SU-DHL-6 (cell line): ENCODE results near the gene AADACL4.
"Not testable (repeated sequence)": the region's sequence is repeated elsewhere in the genome, so short reads cannot be mapped to it uniquely, and the experiment has no call there.

Experiments
- H2AFZ ChIP-seq: fragments of 200-600 bp; sonication (generic); 2 replicates; pipeline ENCODE4 v1.6.1; 2014; ENCODE audit warnings: low read depth, mild to moderate bottlenecking, moderate library complexity, mixed read lengths, antibody characterized with exemption, low read length; ENCODE audit not compliant: severe bottlenecking
- H3F3A ChIP-seq: fragments of 200-600 bp; shearing (Covaris generic); 2 replicates; pipeline ENCODE4 v1.6.0; 2016; ENCODE audit warnings: antibody characterized with exemption, mild to moderate bottlenecking; ENCODE audit not compliant: insufficient read depth
- H3K27ac ChIP-seq: fragments of 200-600 bp; sonication (generic); 2 replicates; pipeline ENCODE4 v1.5.1; 2016; ENCODE audit warnings: low read depth, mild to moderate bottlenecking, low read length, moderate library complexity, mixed read lengths
- H3K27me3 ChIP-seq: fragments of 200-600 bp; sonication (generic), shearing (Covaris generic); 2 replicates; pipeline ENCODE4 v1.6.0; 2014; ENCODE audit warnings: mild to moderate bottlenecking, low read length
- H3K36me3 ChIP-seq: fragments of 200-600 bp; sonication (generic); 2 replicates; pipeline ENCODE4 v1.6.1; 2014; ENCODE audit warnings: mild to moderate bottlenecking, low read length, mixed read lengths
- H3K4me2 ChIP-seq: fragments of 300-600, 200-600 bp; shearing (Covaris generic), sonication (generic); 2 replicates; pipeline ENCODE4 v1.6.0; 2014; ENCODE audit warnings: low read length, low read depth, mild to moderate bottlenecking; ENCODE audit not compliant: poor library complexity, severe bottlenecking
- H3K4me3 ChIP-seq: fragments of 200-600 bp; sonication (generic); 2 replicates; pipeline ENCODE4 v1.5.1; 2014; ENCODE audit warnings: antibody characterized with exemption, low read length, mild to moderate bottlenecking, mixed read lengths; ENCODE audit not compliant: insufficient read depth, poor library complexity, severe bottlenecking
- H3K79me2 ChIP-seq: fragments of 200-600 bp; sonication (generic); 2 replicates; pipeline ENCODE4 v1.6.1; 2014; ENCODE audit warnings: mild to moderate bottlenecking, low read length, moderate library complexity; ENCODE audit not compliant: insufficient read depth
- H3K9ac ChIP-seq: fragments of 200-600 bp; sonication (generic); 2 replicates; pipeline ENCODE4 v1.7.0; 2014; ENCODE audit warnings: mild to moderate bottlenecking, low read length
- H3K9me2 ChIP-seq: fragments of 200-600 bp; sonication (generic); replicated peaks from 2 replicates; pipeline ENCODE4 v1.6.1; 2014; ENCODE audit warnings: low read length; ENCODE audit not compliant: insufficient read depth
- H3K9me3 ChIP-seq: fragments of 200-600 bp; sonication (generic); 2 replicates; pipeline ENCODE4 v1.6.1; 2014; ENCODE audit warnings: low read length, mixed read lengths; ENCODE audit not compliant: insufficient read depth
- H4K20me1 ChIP-seq: fragments of 200-600 bp; sonication (generic); 2 replicates; pipeline ENCODE4 v1.6.1; 2014; ENCODE audit warnings: low read depth, mild to moderate bottlenecking, antibody characterized with exemption, low read length, moderate library complexity, mixed read lengths
- EZH2phosphoT487 ChIP-seq: fragments of 200-600 bp; sonication (generic), shearing (Covaris generic); conservative IDR thresholded peaks from 2 replicates; pipeline ENCODE4 v1.6.1; 2018; ENCODE audit warnings: mild to moderate bottlenecking, antibody characterized with exemption, low read length, moderate library complexity, mixed read lengths
- TF ChIP-seq, protein P1 (sequence below): fragments of 200-600 bp; sonication (generic); IDR thresholded peaks from one replicate; pipeline ENCODE4 v1.5.1; 2017; ENCODE audit warnings: antibody characterized with exemption, mild to moderate bottlenecking, low read length, moderate library complexity; ENCODE audit not compliant: insufficient read depth, poor library complexity, severe bottlenecking

Gene AADACL4

DNA sequence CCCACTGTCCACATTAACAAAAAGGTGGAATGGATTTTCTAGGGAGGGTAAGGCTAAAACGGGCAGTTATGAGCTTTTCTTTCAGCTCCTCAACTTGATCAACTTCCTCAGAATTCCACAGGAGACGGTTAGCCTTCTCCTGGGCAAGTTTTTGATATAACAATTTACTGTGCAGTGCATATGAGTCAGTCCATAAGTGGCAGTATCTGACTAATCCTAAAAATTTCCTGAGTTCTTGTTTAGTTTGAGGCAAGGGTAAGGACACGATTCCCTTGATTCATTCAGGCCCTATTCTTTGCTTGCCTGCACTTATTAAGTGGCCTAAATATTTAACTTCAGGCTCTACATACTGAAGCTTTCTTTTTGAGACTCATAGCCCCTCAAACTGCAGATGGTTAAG lies 65.8 kb downstream of the AADACL4 start:
- Histone ChIP-seq H2AFZ (no peak overlapping the region), H3K4me2 (no peak overlapping the region)

GRCh38 chr1:12711536-12711935 lies 67.7 kb downstream of the AADACL4 start:
- Histone ChIP-seq H4K20me1 (no peaks in the 10 kb centered on the region), H3F3A (no peaks in the 10 kb centered on the region), H3K36me3 (no peaks in the 10 kb centered on the region), H2AFZ (no peak overlapping the region), H3K4me3 (no peak overlapping the region), H3K79me2 (no peaks in the 10 kb centered on the region), H3K9me3 (no peaks in the 10 kb centered on the region), H3K9me2 (no peaks in the 10 kb centered on the region), H3K27ac (no peak overlapping the region), H3K4me2 (no peak overlapping the region), H3K27me3 (no peaks in the 10 kb centered on the region), H3K9ac (no peak overlapping the region)
- no peak for TF ChIP-seq EZH2phosphoT487
- TF ChIP-seq, protein P1, sequence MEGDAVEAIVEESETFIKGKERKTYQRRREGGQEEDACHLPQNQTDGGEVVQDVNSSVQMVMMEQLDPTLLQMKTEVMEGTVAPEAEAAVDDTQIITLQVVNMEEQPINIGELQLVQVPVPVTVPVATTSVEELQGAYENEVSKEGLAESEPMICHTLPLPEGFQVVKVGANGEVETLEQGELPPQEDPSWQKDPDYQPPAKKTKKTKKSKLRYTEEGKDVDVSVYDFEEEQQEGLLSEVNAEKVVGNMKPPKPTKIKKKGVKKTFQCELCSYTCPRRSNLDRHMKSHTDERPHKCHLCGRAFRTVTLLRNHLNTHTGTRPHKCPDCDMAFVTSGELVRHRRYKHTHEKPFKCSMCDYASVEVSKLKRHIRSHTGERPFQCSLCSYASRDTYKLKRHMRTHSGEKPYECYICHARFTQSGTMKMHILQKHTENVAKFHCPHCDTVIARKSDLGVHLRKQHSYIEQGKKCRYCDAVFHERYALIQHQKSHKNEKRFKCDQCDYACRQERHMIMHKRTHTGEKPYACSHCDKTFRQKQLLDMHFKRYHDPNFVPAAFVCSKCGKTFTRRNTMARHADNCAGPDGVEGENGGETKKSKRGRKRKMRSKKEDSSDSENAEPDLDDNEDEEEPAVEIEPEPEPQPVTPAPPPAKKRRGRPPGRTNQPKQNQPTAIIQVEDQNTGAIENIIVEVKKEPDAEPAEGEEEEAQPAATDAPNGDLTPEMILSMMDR, result no peak

More for the DNA sequence above, 65.8 kb downstream of the AADACL4 start:
- Histone ChIP-seq H3K79me2 (no peaks in the 10 kb centered on the region), H3K4me3 (no peak overlapping the region), H4K20me1 (no peaks in the 10 kb centered on the region), H3K9me2 (no peaks in the 10 kb centered on the region), H3K36me3 (no peaks in the 10 kb centered on the region), H3K9ac (no peak overlapping the region), H3F3A (no peaks in the 10 kb centered on the region), H3K9me3 (no peaks in the 10 kb centered on the region), H3K27ac (no peak overlapping the region), H3K27me3 (no peaks in the 10 kb centered on the region)
- TF ChIP-seq, protein P1, result no peak
- TF ChIP-seq EZH2phosphoT487, result no peak

- no peaks in the 10 kb centered on the region for H4K20me1 ChIP-seq
- no peak overlapping the region for H3K4me3 ChIP-seq
- no peaks in the 10 kb centered on the region for H3K36me3 ChIP-seq
- H3K27me3 ChIP-seq, result no peaks in the 10 kb centered on the region
- no peak overlapping the region for H3K4me2 ChIP-seq
- TF ChIP-seq EZH2phosphoT487, result no peak
- H3K79me2 ChIP-seq, result no peaks in the 10 kb centered on the region
- no peak overlapping the region for H3K27ac ChIP-seq
- H3K9me2 ChIP-seq, result no peaks in the 10 kb centered on the region
- H2AFZ ChIP-seq, result no peak overlapping the region
- no peaks in the 10 kb centered on the region for H3F3A ChIP-seq
- H3K9me3 ChIP-seq, result no peaks in the 10 kb centered on the region
- no peak overlapping the region for H3K9ac ChIP-seq
These were observed 68.2 kb downstream of the AADACL4 start for GRCh38 chr1:12712076-12712475.

DNA sequence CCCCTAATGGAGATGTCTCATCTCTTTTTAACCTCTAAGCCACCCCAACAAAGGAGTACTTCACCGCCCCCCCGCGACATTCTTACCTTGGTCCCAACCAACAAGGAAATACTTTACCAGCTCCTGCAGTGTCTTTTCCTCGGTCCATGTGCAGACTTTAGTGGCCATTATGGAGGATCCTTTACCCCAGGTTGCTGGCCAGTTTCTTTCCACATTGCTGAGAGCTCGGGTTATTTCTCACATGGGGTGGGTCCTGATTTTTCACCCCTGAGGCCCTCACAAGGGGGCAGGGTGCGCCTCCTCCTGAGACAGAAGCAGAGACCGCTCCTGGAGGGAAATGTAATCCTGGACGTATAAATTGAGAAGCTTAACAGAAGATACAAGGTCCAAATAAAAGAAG lies 69.0 kb downstream of the AADACL4 start:
- H2AFZ ChIP-seq, result no peak overlapping the region
- H3K4me3 ChIP-seq, result no peak overlapping the region
- no peaks in the 10 kb centered on the region for H3K9me3 ChIP-seq
- H3F3A ChIP-seq, result no peaks in the 10 kb centered on the region
- no peaks in the 10 kb centered on the region for H3K9me2 ChIP-seq
- no peak overlapping the region for H3K4me2 ChIP-seq
- TF ChIP-seq, protein P1, result no peak
- no peak for TF ChIP-seq EZH2phosphoT487
- H3K79me2 ChIP-seq, result no peaks in the 10 kb centered on the region
- H3K27ac ChIP-seq, result no peak overlapping the region
- H3K27me3 ChIP-seq, result no peaks in the 10 kb centered on the region
- H3K36me3 ChIP-seq, result no peaks in the 10 kb centered on the region
- H3K9ac ChIP-seq, result no peak overlapping the region
- no peaks in the 10 kb centered on the region for H4K20me1 ChIP-seq

GRCh38 chr1:12713651-12714050 lies 69.8 kb downstream of the AADACL4 start:
- H3K9me3 ChIP-seq, H3K9ac ChIP-seq, H4K20me1 ChIP-seq: not testable (repeated sequence)

More at GRCh38 chr1:12713651-12714050, 69.8 kb downstream of the AADACL4 start:
- not testable (repeated sequence) for H3K27ac ChIP-seq, H2AFZ ChIP-seq, H3K36me3 ChIP-seq, H3K9me2 ChIP-seq, H3K4me2 ChIP-seq, H3K27me3 ChIP-seq, H3K79me2 ChIP-seq, H3K4me3 ChIP-seq, H3F3A ChIP-seq
